K562 (cell line): ENCODE data around the gene CTAG2. TPM values are rescaled to one million over a fixed set of nuclear protein-coding genes. Genes with fewer than 3 reads are reported as not detected.
"Not testable (repeated sequence)": the region's sequence is repeated elsewhere in the genome, so short reads cannot be mapped to it uniquely, and the experiment has no call there.

Experiments
- ATAC-seq: fragments of 200-7000 bp; cut with Tn5 transposase; 3 replicates; pipeline ENCODE4 v1.9.1; 2020; ENCODE audit warnings: moderate library complexity
- Bru-seq: library from RNA; stranded (reverse); fragments of 400-500 nt; gene quantifications from one replicate; lab custom pipeline; 2021; lab: Mats Ljungman, UMichigan
- BruChase-seq, 2 experiments: library from RNA; stranded (reverse); fragments of 400-500 nt; gene quantifications; one replicate each; lab custom pipeline; 2021; lab: Mats Ljungman, UMichigan
- BruUV-seq: library from RNA; stranded (reverse); fragments of 400-500 nt; replicated peaks from 2 replicates; lab custom pipeline; 2021; lab: Mats Ljungman, UMichigan
- CTCF ChIA-PET: fragments of 300-600 bp; formaldehyde crosslinking; extraction: SDS; loops from one replicate; lab custom pipeline; 2021; ENCODE audit warnings: low intra/inter-chr PET ratio; lab: Yijun Ruan, JAX
- POLR2A ChIA-PET: fragments of 300-600, 350-650 bp; sonication (Branson Sonifier 250); formaldehyde crosslinking; extraction: SDS; loops from one replicate; lab custom pipeline; 2021; ENCODE audit warnings: antibody characterized with exemption, inconsistent platforms; lab: Yijun Ruan, JAX
- DNase-seq, 4 experiments: peaks; one replicate each; pipeline versions ENCODE4 v3.0.0 to v3.0.0-alpha.2; 2011 to 2018; ENCODE audit warnings: low spot score in 3 of 4, mixed read lengths in 3 of 4; ENCODE audit errors: extremely low read depth in 1 of 4
- FAIRE-seq: peaks from 2 replicates; lab custom pipeline; 2011; peaks lifted over from hg19 to GRCh38; lab: Jason Lieb, UNC
- H2AFZ ChIP-seq: 2 replicates; pipeline ENCODE4 v1.6.0; 2011; ENCODE audit warnings: low read depth, low read length, control low read depth, inconsistent platforms
- H3K27ac ChIP-seq: fragments of 200-600 bp; 3 replicates; pipeline ENCODE4 v1.8.0; 2011; ENCODE audit warnings: low read depth, mild to moderate bottlenecking, control low read depth, inconsistent platforms, low read length, moderate library complexity, mixed read lengths; ENCODE audit errors: extremely low read depth
- H3K27me3 ChIP-seq, 2 experiments: fragments of 300-600 bp in 1 of 2; 2 replicates in 1 of 2; 3 replicates in 1 of 2; pipeline versions ENCODE4 v1.6.0 to v1.8.0; 2011; ENCODE audit warnings: inconsistent platforms in 2 of 2, low read length in 2 of 2, mild to moderate bottlenecking in 1 of 2, mixed read lengths in 1 of 2, moderate library complexity in 1 of 2; ENCODE audit not compliant: control insufficient read depth in 2 of 2, insufficient read depth in 2 of 2
- H3K36me3 ChIP-seq: fragments of 300-600 bp; 3 replicates; pipeline ENCODE4 v1.8.0; 2011; ENCODE audit warnings: mild to moderate bottlenecking, low read length, inconsistent platforms; ENCODE audit not compliant: control insufficient read depth, insufficient read depth
- H3K4me1 ChIP-seq, 2 experiments: fragments of 200-600 bp in 1 of 2; replicated peaks in 1 of 2; 2 replicates in 1 of 2; 3 replicates in 1 of 2; pipeline versions ENCODE4 v1.5.1 to v1.8.0; 2011; ENCODE audit warnings: inconsistent platforms in 2 of 2, low read length in 2 of 2, mild to moderate bottlenecking in 1 of 2, mixed read lengths in 1 of 2, moderate library complexity in 1 of 2; ENCODE audit not compliant: control insufficient read depth in 2 of 2, insufficient read depth in 2 of 2
- H3K4me2 ChIP-seq: 2 replicates; pipeline ENCODE4 v1.6.1; 2011; ENCODE audit warnings: low read length, control low read depth, inconsistent platforms, mixed read lengths; ENCODE audit not compliant: insufficient read depth
- H3K4me3 ChIP-seq: fragments of 200-600 bp; sonication (generic), shearing (Covaris generic); 2 replicates; pipeline ENCODE4 v1.5.1; 2016; ENCODE audit warnings: control low read depth, inconsistent platforms
- H3K79me2 ChIP-seq: fragments of 200-600 bp; 3 replicates; pipeline ENCODE4 v1.8.0; 2011; ENCODE audit warnings: low read length, inconsistent platforms; ENCODE audit not compliant: control insufficient read depth, insufficient read depth
- H3K9ac ChIP-seq, 2 experiments: 2 replicates each; pipeline versions ENCODE4 v1.6.0 to v1.6.1; 2011; ENCODE audit warnings: low read depth in 2 of 2, low read length in 2 of 2, control low read depth in 1 of 2, inconsistent platforms in 1 of 2, mild to moderate bottlenecking in 1 of 2, mixed read lengths in 1 of 2; ENCODE audit not compliant: insufficient read depth in 1 of 2
- H3K9me1 ChIP-seq: one replicate; pipeline ENCODE4 v1.6.0; 2011; ENCODE audit warnings: inconsistent platforms, mild to moderate bottlenecking, low read length, moderate library complexity; ENCODE audit not compliant: control insufficient read depth, insufficient read depth
- H3K9me3 ChIP-seq: replicated peaks from 2 replicates; pipeline ENCODE4 v1.5.1; 2011; ENCODE audit warnings: low read depth, low read length, inconsistent platforms; ENCODE audit not compliant: control insufficient read depth, insufficient read depth
- H4K20me1 ChIP-seq: replicated peaks from 2 replicates; pipeline ENCODE4 v1.6.1; 2011; ENCODE audit warnings: low read length, inconsistent platforms, mixed read lengths; ENCODE audit not compliant: control insufficient read depth, insufficient read depth
- WGBS: fragments of 100-300 bp; shearing (Covaris generic); methylation state at CpG from one replicate; pipeline ENCODE4 v1.1.6; 2016; ENCODE audit warnings: low coverage, mixed read lengths; ENCODE audit not compliant: insufficient coverage; ENCODE audit errors: missing lambda C conversion rate; 5-methylcytosine and 5-hydroxymethylcytosine counted together
- in situ Hi-C: fragments of 300-500 bp; cut with MboI; formaldehyde crosslinking; loops from 4 replicates; pipeline ENCODE4 v1.15.0; 2018; ENCODE audit warnings: inconsistent platforms, mixed read lengths
- intact Hi-C: fragments of 100-400 bp; cut with micrococcal nuclease; formaldehyde crosslinking; loops from 2 replicates; pipeline ENCODE4 v1.14.2; 2022
- long read RNA-seq, 3 experiments: library from polyadenylated mRNA in 2 of 3; library from RNA in 1 of 3; unstranded in 2 of 3; stranded (forward) in 1 of 3; transcript quantifications; one replicate each; pipeline ENCODE4 v2.0.0, GENCODE V29; 2019 to 2022
- polyA minus RNA-seq, 3 experiments: library from RNA; depleted of rRNA, polyadenylated mRNA; stranded (reverse); fragments of >200 nt; gene quantifications; 2 replicates each; pipeline ENCODE4 v1.2.3, GENCODE V29; 2011
- polyA plus RNA-seq, 8 experiments: library from polyadenylated mRNA; depleted of rRNA in 4 of 8; stranded (reverse) in 5 of 8; unstranded in 3 of 8; fragments of >200 nt; fragmentation: Nextera tagmentation in 2 of 8; fragmentation: Illumina TruSeq in 1 of 8; extraction: Ambion mirVana in 2 of 8; extraction: Trizol in 1 of 8; gene quantifications; 2 replicates each; pipeline versions ENCODE4 v1.2.1 to v1.2.3, GENCODE V29; 2011 to 2014; ENCODE audit warnings: inconsistent platforms in 1 of 8, missing spikeins in 1 of 8
- total RNA-seq, 7 experiments: library from RNA; depleted of rRNA in 6 of 7; stranded (reverse); fragments of >200 nt in 6 of 7; fragmentation: Illumina TruSeq in 2 of 7; extraction: Trizol in 2 of 7; gene quantifications; 2 replicates each; pipeline versions ENCODE4 v1.2.1 to v1.2.3, GENCODE V29; 2011 to 2021; ENCODE audit warnings: low replicate concordance in 1 of 7

The CTAG2 gene
- total RNA-seq (2011; cell fraction: chromatin; rRNA removed; ENCODE audit: low replicate concordance) = 0.46 and 5.7 TPM in 2 replicates
- total RNA-seq (2011; cell fraction: nucleolus; rRNA removed) = 11.4 and 15.0 TPM in 2 replicates
- 4.5 and 7.5 TPM in 2 replicates for total RNA-seq (2011; cell fraction: nucleoplasm; rRNA removed)
- total RNA-seq (2014; rRNA removed) (63.0 and 68.5 TPM in 2 replicates), total RNA-seq (2014; rRNA removed; fragmentation: Illumina TruSeq; extraction: Trizol) (4.1 and 8.2 TPM in 2 replicates), total RNA-seq (2015; rRNA removed; fragmentation: Illumina TruSeq; extraction: Trizol) (18.8 and 21.0 TPM in 2 replicates), total RNA-seq (2021) (36.0 and 38.0 TPM in 2 replicates), polyA plus RNA-seq (2011; rRNA removed) (26.1 and 117 TPM in 2 replicates), polyA plus RNA-seq (2014; fragmentation: Illumina TruSeq; extraction: Trizol) (9.1 and 15.1 TPM in 2 replicates), polyA plus RNA-seq (2014; fragmentation: Nextera tagmentation; extraction: Ambion mirVana) (1 to 10 TPM; 1.7 to 2.1 TPM), polyA plus RNA-seq (2014; rRNA removed) (54.7 and 56.0 TPM in 2 replicates), polyA minus RNA-seq (2011; rRNA and poly(A)+ RNA removed) (7.5 and 13.5 TPM in 2 replicates), Bru-seq, nascent RNA (percentile 54 among the genes with signal in this experiment), BruChase-seq, experiment 1, labeled RNA remaining after a 2-hour chase (percentile 55 among the genes with signal in this experiment), BruChase-seq, experiment 2, labeled RNA remaining after a 6-hour chase (percentile 57 among the genes with signal in this experiment)
- polyA plus RNA-seq (2011; cell fraction: cytosol; rRNA removed) = 120 and 146 TPM in 2 replicates
- polyA plus RNA-seq (2011; cell fraction: nucleus; rRNA removed) = 36.9 and 90.9 TPM in 2 replicates
- 23.1 and 25.2 TPM in 2 replicates for polyA plus RNA-seq (2012)
- polyA minus RNA-seq (2011; cell fraction: cytosol; rRNA and poly(A)+ RNA removed) = 22.1 and 70.0 TPM in 2 replicates
- 5.0 and 19.5 TPM in 2 replicates for polyA minus RNA-seq (2011; cell fraction: nucleus; rRNA and poly(A)+ RNA removed)
- long read RNA-seq, experiment 1, transcript CTAG2-201 (2 exons, 993 nt) = minor isoform, 5 of 34 reads
- long read RNA-seq, experiment 1, transcript CTAG2-202 (3 exons, 748 nt) = major isoform, 20 of 34 reads
- long read RNA-seq, experiment 1, partial matches to known transcripts = 5 of 34 reads
- long read RNA-seq, experiment 1, other reads (novel, unspliced or antisense) = 4 of 34 reads
- long read RNA-seq, experiment 2, transcript CTAG2-201 (2 exons, 993 nt) = minor isoform, 13 of 56 reads
- long read RNA-seq, experiment 2, transcript CTAG2-202 (3 exons, 748 nt) = major isoform, 41 of 56 reads
- long read RNA-seq, experiment 2, partial matches to known transcripts = 0 of 56 reads
- long read RNA-seq, experiment 2, other reads (novel, unspliced or antisense) = 2 of 56 reads
- long read RNA-seq, experiment 3, transcript CTAG2-202 (3 exons, 748 nt) = major isoform, 8 of 12 reads
- long read RNA-seq, experiment 3, partial matches to known transcripts = 0 of 12 reads
- long read RNA-seq, experiment 3, other reads (novel, unspliced or antisense) = 0 of 12 reads

- H3K4me2 ChIP-seq, H3K79me2 ChIP-seq, H3K9me3 ChIP-seq, H2AFZ ChIP-seq, ATAC-seq, H4K20me1 ChIP-seq, H3K9me1 ChIP-seq, FAIRE-seq, CTCF ChIA-PET, POLR2A ChIA-PET, H3K36me3 ChIP-seq, H3K27ac ChIP-seq, DNase-seq, H3K4me3 ChIP-seq, BruUV-seq, intact Hi-C loops: not testable (repeated sequence)
- H3K4me1 ChIP-seq = peaks cover 0 to 16% of the 10 kb centered on the region in 2 experiments; a peak in 2 of 5 replicates
- peaks cover 7 to 29% of the 10 kb centered on the region in 2 experiments; a peak in 3 of 5 replicates for H3K27me3 ChIP-seq
- WGBS = no CpG with 5 or more reads among the region's 27 CpGs
- in situ Hi-C loops = loop anchor here (10.0 kb wide), 1 partner anchor 69 kb away; the partner anchor contains the start of gene CTAG1A
- peak within 1 kb of the TSS in 1 of 2 experiments; percentile 45; a peak in 1 of 4 replicates for H3K9ac ChIP-seq
These were observed at the start of gene CTAG2 for GRCh38 chrX:154653413-154653812. CTAG2 (minus strand) TSS chrX:154653579; CDS start chrX:154653515, 64 bp downstream.
